Suprapubic skin (tissue), 4 donors: ENCODE data around the gene PCDHGA7.

Experiments
- EP300 ChIP-seq: sonication (generic); formaldehyde crosslinking; IDR thresholded peaks from one replicate; pipeline ENCODE4 v1.6.1; 2017; ENCODE audit warnings: antibody characterized with exemption
- POLR2A ChIP-seq, 2 donors: fragments of 450-650 bp; IDR thresholded peaks; one replicate each; pipeline ENCODE4 v1.6.1; 2017; ENCODE audit warnings: antibody characterized with exemption in 2 of 2, mild to moderate bottlenecking in 2 of 2, moderate library complexity in 2 of 2
- POLR2AphosphoS5 ChIP-seq, 3 donors: sonication (generic); formaldehyde crosslinking; IDR thresholded peaks; one replicate each; pipeline ENCODE4 v1.6.1; 2017; ENCODE audit warnings: antibody characterized with exemption in 3 of 3
- TF ChIP-seq, protein P1 (sequence below), 2 donors: fragments of 200-600 bp in 1 of 2; fragments of 450-650 bp in 1 of 2; sonication (generic) in 1 of 2; IDR thresholded peaks; one replicate each; pipeline ENCODE4 v1.5.1; 2016 to 2019; ENCODE audit warnings: antibody characterized with exemption in 2 of 2, mild to moderate bottlenecking in 1 of 2, moderate library complexity in 1 of 2

- TF ChIP-seq, protein P1, sequence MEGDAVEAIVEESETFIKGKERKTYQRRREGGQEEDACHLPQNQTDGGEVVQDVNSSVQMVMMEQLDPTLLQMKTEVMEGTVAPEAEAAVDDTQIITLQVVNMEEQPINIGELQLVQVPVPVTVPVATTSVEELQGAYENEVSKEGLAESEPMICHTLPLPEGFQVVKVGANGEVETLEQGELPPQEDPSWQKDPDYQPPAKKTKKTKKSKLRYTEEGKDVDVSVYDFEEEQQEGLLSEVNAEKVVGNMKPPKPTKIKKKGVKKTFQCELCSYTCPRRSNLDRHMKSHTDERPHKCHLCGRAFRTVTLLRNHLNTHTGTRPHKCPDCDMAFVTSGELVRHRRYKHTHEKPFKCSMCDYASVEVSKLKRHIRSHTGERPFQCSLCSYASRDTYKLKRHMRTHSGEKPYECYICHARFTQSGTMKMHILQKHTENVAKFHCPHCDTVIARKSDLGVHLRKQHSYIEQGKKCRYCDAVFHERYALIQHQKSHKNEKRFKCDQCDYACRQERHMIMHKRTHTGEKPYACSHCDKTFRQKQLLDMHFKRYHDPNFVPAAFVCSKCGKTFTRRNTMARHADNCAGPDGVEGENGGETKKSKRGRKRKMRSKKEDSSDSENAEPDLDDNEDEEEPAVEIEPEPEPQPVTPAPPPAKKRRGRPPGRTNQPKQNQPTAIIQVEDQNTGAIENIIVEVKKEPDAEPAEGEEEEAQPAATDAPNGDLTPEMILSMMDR (IDR thresholded peaks at IDR 0.05), result no peak
- TF ChIP-seq POLR2AphosphoS5 (IDR thresholded peaks at IDR 0.05) (no peak), POLR2A (IDR thresholded peaks at IDR 0.05) (no peak), EP300 (no peak)
Measured at GRCh38 chr5:141351591-141351990, 31.0 kb upstream of the PCDHGA7 start.
